HEK293 (cell line): ENCODE measurements around the gene BIVM.

Experiments
- CTCF ChIA-PET: fragments of 350-600 bp; formaldehyde crosslinking; extraction: SDS; loops from one replicate; lab custom pipeline; 2021; ENCODE audit warnings: antibody characterized with exemption; lab: Yijun Ruan, JAX
- POLR2A ChIA-PET: fragments of 300-600 bp; formaldehyde crosslinking; extraction: SDS; loops from one replicate; lab custom pipeline; 2020; ENCODE audit warnings: antibody characterized with exemption, inconsistent platforms; lab: Yijun Ruan, JAX
- H3K27ac ChIP-seq: fragments of 200-500 bp; sonication (Bioruptor generic); 2 replicates; pipeline ENCODE4 v1.5.1; 2014; ENCODE audit warnings: low read depth, low read length, control low read depth, inconsistent platforms; ENCODE audit errors: extremely low read depth
- H3K36me3 ChIP-seq, 2 experiments: fragments of 200-500 bp in 1 of 2; sonication (Bioruptor generic) in 1 of 2; 1 replicate in 1 of 2; 2 replicates in 1 of 2; pipeline ENCODE4 v1.5.1; 2014 to 2017; ENCODE audit warnings: inconsistent platforms in 2 of 2, low read length in 2 of 2; ENCODE audit not compliant: control insufficient read depth in 2 of 2, insufficient read depth in 1 of 2
- H3K4me1 ChIP-seq: fragments of 200-500 bp; sonication (Bioruptor generic); 2 replicates; pipeline ENCODE4 v1.5.1; 2014; ENCODE audit warnings: mild to moderate bottlenecking, low read length, inconsistent platforms; ENCODE audit not compliant: control insufficient read depth, insufficient read depth
- H3K4me3 ChIP-seq: 2 replicates; pipeline ENCODE4 v1.5.1; 2011; ENCODE audit warnings: low read depth, mild to moderate bottlenecking, control low read depth, low read length, moderate library complexity
- H3K9me3 ChIP-seq: fragments of 200-500 bp; sonication (Bioruptor generic); 2 replicates; pipeline ENCODE4 v1.5.1; 2014; ENCODE audit warnings: low read depth, low read length, inconsistent platforms; ENCODE audit not compliant: control insufficient read depth, insufficient read depth
- EGR2 ChIP-seq: fragments of 450-650 bp; formaldehyde crosslinking; IDR thresholded peaks from 2 replicates; pipeline ENCODE4 v1.5.1; 2016; ENCODE audit warnings: low read depth, missing biosample characterization, missing genetic modification characterization
- GLIS1 ChIP-seq: fragments of 450-650 bp; formaldehyde crosslinking; IDR thresholded peaks from 2 replicates; pipeline ENCODE4 v1.5.1; 2016; ENCODE audit warnings: missing biosample characterization, missing genetic modification characterization
- INSM2 ChIP-seq: fragments of 450-650 bp; formaldehyde crosslinking; IDR thresholded peaks from 2 replicates; pipeline ENCODE4 v1.5.1; 2016; ENCODE audit warnings: missing biosample characterization, missing genetic modification characterization
- KLF7 ChIP-seq: fragments of 450-650 bp; formaldehyde crosslinking; IDR thresholded peaks from 2 replicates; pipeline ENCODE4 v1.5.1; 2016; ENCODE audit warnings: missing biosample characterization, missing genetic modification characterization, borderline replicate concordance
- MYNN ChIP-seq: fragments of 450-650 bp; formaldehyde crosslinking; IDR thresholded peaks from 2 replicates; pipeline ENCODE4 v1.5.1; 2016; ENCODE audit warnings: missing biosample characterization, missing genetic modification characterization, borderline replicate concordance
- SP2 ChIP-seq: fragments of 450-650 bp; formaldehyde crosslinking; IDR thresholded peaks from 2 replicates; pipeline ENCODE4 v1.5.1; 2016; ENCODE audit warnings: missing biosample characterization, missing genetic modification characterization
- TRIM28 ChIP-seq: IDR thresholded peaks from 2 replicates; pipeline ENCODE4 v1.6.1; 2011; ENCODE audit warnings: low read length, control low read depth, borderline replicate concordance
- ZBTB17 ChIP-seq: fragments of 450-650 bp; formaldehyde crosslinking; IDR thresholded peaks from 2 replicates; pipeline ENCODE4 v1.5.1; 2016; ENCODE audit warnings: missing biosample characterization, missing genetic modification characterization
- ZFHX2 ChIP-seq: fragments of 450-650 bp; formaldehyde crosslinking; conservative IDR thresholded peaks from 2 replicates; pipeline ENCODE4 v1.5.1; 2016; ENCODE audit warnings: missing biosample characterization, missing genetic modification characterization
- ZFP41 ChIP-seq: fragments of 450-650 bp; formaldehyde crosslinking; IDR thresholded peaks from 2 replicates; pipeline ENCODE4 v1.5.1; 2016; ENCODE audit warnings: missing biosample characterization, missing genetic modification characterization, borderline replicate concordance
- ZNF174 ChIP-seq: fragments of 450-650 bp; formaldehyde crosslinking; IDR thresholded peaks from 2 replicates; pipeline ENCODE4 v1.5.0; 2017; ENCODE audit warnings: missing biosample characterization, mild to moderate bottlenecking, missing genetic modification characterization
- ZNF239 ChIP-seq: fragments of 450-650 bp; formaldehyde crosslinking; IDR thresholded peaks from 2 replicates; pipeline ENCODE4 v1.5.1; 2016; ENCODE audit warnings: missing biosample characterization, missing genetic modification characterization
- ZNF280D ChIP-seq: fragments of 450-650 bp; formaldehyde crosslinking; IDR thresholded peaks from 2 replicates; pipeline ENCODE4 v1.5.1; 2016; ENCODE audit warnings: missing biosample characterization, missing genetic modification characterization
- ZNF362 ChIP-seq: fragments of 450-650 bp; formaldehyde crosslinking; IDR thresholded peaks from 2 replicates; pipeline ENCODE4 v1.5.1; 2016; ENCODE audit warnings: missing biosample characterization, missing genetic modification characterization
- ZNF37A ChIP-seq: fragments of 450-650 bp; IDR thresholded peaks from 2 replicates; pipeline ENCODE4 v1.5.1; 2018; ENCODE audit warnings: missing biosample characterization, missing genetic modification characterization
- ZNF391 ChIP-seq: fragments of 450-650 bp; formaldehyde crosslinking; IDR thresholded peaks from 2 replicates; pipeline ENCODE4 v1.5.1; 2016; ENCODE audit warnings: low read depth, missing biosample characterization, missing genetic modification characterization, borderline replicate concordance
- ZNF544 ChIP-seq: fragments of 450-650 bp; formaldehyde crosslinking; IDR thresholded peaks from 2 replicates; pipeline ENCODE4 v1.5.0; 2017; ENCODE audit warnings: missing biosample characterization, missing genetic modification characterization
- ZNF555 ChIP-seq: fragments of 450-650 bp; formaldehyde crosslinking; conservative IDR thresholded peaks from 2 replicates; pipeline ENCODE4 v1.5.1; 2017; ENCODE audit warnings: missing biosample characterization, mild to moderate bottlenecking, missing genetic modification characterization, inconsistent platforms
- ZNF624 ChIP-seq: fragments of 450-650 bp; formaldehyde crosslinking; IDR thresholded peaks from 2 replicates; pipeline ENCODE4 v1.5.1; 2017; ENCODE audit warnings: missing biosample characterization, missing genetic modification characterization
- ZNF639 ChIP-seq: fragments of 450-650 bp; formaldehyde crosslinking; IDR thresholded peaks from 2 replicates; pipeline ENCODE4 v1.5.1; 2016; ENCODE audit warnings: missing biosample characterization, missing genetic modification characterization
- ZNF654 ChIP-seq: fragments of 450-650 bp; formaldehyde crosslinking; IDR thresholded peaks from 2 replicates; pipeline ENCODE4 v1.5.1; 2016; ENCODE audit warnings: low read depth, missing biosample characterization, missing genetic modification characterization
- ZNF792 ChIP-seq: fragments of 450-650 bp; formaldehyde crosslinking; IDR thresholded peaks from 2 replicates; pipeline ENCODE4 v1.5.1; 2016; ENCODE audit warnings: missing biosample characterization, missing genetic modification characterization

Gene BIVM

GRCh38 chr13:102847272-102848234 is 48.6 kb downstream of the BIVM start:
- Histone ChIP-seq H3K4me3 (peak overlapping the region; percentile 97), H3K9me3 (no peaks in the 10 kb centered on the region), H3K36me3 (peaks cover 0 to 7% of the 10 kb centered on the region in 2 experiments; a peak in 1 of 3 replicates), H3K4me1 (no peaks in the 10 kb centered on the region), H3K27ac (no peak overlapping the region; the same call in 1 of the 2 replicates)
- ChIA-PET CTCF (interaction anchor here (1.1 to 2.0 kb wide), 6 partner anchors 32 to 282 kb away, joined by 3 to 9 read pairs (median 4); no protein-coding TSS in a partner anchor), POLR2A (interaction anchor here (1.1 to 2.6 kb wide), 2 partner anchors 251 to 256 kb away, joined by 4 to 33 read pairs; partner anchors contain the start of gene TPP2)
- no peak for TF ChIP-seq KLF7 (tag by site-specific recombination)
- no peak for TF ChIP-seq ZNF362
- no peak for TF ChIP-seq ZFP41 (tag by site-specific recombination)
- no peak for TF ChIP-seq ZNF239 (tag by site-specific recombination)
- peak; percentile 59 for TF ChIP-seq ZNF654 (tag by site-specific recombination)
- TF ChIP-seq GLIS1: no peak
- no peak for TF ChIP-seq ZNF391 (tag by site-specific recombination)
- no peak for TF ChIP-seq SP2
- TF ChIP-seq INSM2 (tag by site-specific recombination): no peak
- no peak for TF ChIP-seq ZNF792 (tag by site-specific recombination)
- TF ChIP-seq ZFHX2: peak; percentile 63
- no peak for TF ChIP-seq ZNF544
- peak; percentile 47; the same call in 1 of the 2 replicates for TF ChIP-seq EGR2 (tag by site-specific recombination)
- TF ChIP-seq ZNF639 (tag by site-specific recombination): no peak
- TF ChIP-seq TRIM28: no peak

GRCh38 chr13:102848956-102849355 is 50.0 kb downstream of the BIVM start:
- no peaks in the 10 kb centered on the region for H3K4me1 ChIP-seq
- H3K36me3 ChIP-seq: peaks cover 0 to 6% of the 10 kb centered on the region in 2 experiments; a peak in 1 of 3 replicates
- H3K4me3 ChIP-seq: no peak overlapping the region
- CTCF ChIA-PET: interaction anchor here (0.7 to 2.0 kb wide), 8 partner anchors 15 to 274 kb away, joined by 3 to 9 read pairs (median 4); no protein-coding TSS in a partner anchor
- TF ChIP-seq ZBTB17 (tag by site-specific recombination) (peak; percentile 79), ZNF174 (no peak)
- H3K27ac ChIP-seq: no peak overlapping the region
- H3K9me3 ChIP-seq: no peaks in the 10 kb centered on the region
- POLR2A ChIA-PET: no interaction called here

GRCh38 chr13:102852556-102852955 is 53.6 kb downstream of the BIVM start:
- CTCF ChIA-PET: no interaction called here
- Histone ChIP-seq H3K27ac (no peak overlapping the region), H3K36me3 (peaks cover 4 to 35% of the 10 kb centered on the region in 2 experiments), H3K9me3 (no peaks in the 10 kb centered on the region), H3K4me1 (no peaks in the 10 kb centered on the region), H3K4me3 (no peak overlapping the region)
- POLR2A ChIA-PET: no interaction called here
- TF ChIP-seq ZNF37A (tag by site-specific recombination): no peak
- no peak for TF ChIP-seq ZNF555 (tag by site-specific recombination)
- TF ChIP-seq ZNF280D (tag by site-specific recombination): no peak
- TF ChIP-seq MYNN: no peak
- TF ChIP-seq ZNF624 (tag by site-specific recombination): no peak
